ENCODE results near the gene SNCAIP.
"Not testable (repeated sequence)": the region's sequence is repeated elsewhere in the genome, so short reads cannot be mapped to it uniquely, and the experiment has no call there.

DNA sequence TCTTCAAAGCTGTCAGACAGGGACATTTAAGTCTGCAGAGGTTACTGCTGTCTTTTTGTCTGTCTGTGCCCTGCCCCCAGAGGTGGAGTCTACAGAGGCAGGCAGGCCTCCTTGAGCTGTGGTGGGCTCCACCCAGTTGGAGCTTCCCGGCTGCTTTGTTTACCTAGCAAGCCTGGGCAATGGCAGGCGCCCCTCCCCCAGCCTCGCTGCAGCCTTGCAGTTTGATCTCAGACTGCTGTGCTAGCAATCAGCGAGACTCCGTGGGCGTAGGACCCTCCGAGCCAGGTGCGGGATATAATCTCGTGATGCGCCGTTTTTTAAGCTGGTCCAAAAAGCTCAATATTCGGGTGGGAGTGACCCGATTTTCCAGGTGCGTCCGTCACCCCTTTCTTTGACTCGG lies 70.9 kb downstream of the SNCAIP start:
- TF ChIP-seq, protein P1, sequence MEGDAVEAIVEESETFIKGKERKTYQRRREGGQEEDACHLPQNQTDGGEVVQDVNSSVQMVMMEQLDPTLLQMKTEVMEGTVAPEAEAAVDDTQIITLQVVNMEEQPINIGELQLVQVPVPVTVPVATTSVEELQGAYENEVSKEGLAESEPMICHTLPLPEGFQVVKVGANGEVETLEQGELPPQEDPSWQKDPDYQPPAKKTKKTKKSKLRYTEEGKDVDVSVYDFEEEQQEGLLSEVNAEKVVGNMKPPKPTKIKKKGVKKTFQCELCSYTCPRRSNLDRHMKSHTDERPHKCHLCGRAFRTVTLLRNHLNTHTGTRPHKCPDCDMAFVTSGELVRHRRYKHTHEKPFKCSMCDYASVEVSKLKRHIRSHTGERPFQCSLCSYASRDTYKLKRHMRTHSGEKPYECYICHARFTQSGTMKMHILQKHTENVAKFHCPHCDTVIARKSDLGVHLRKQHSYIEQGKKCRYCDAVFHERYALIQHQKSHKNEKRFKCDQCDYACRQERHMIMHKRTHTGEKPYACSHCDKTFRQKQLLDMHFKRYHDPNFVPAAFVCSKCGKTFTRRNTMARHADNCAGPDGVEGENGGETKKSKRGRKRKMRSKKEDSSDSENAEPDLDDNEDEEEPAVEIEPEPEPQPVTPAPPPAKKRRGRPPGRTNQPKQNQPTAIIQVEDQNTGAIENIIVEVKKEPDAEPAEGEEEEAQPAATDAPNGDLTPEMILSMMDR (IDR thresholded peaks at IDR 0.05) = not testable (repeated sequence)
- TF ChIP-seq POLR2AphosphoS5 (IDR thresholded peaks at IDR 0.05) = not testable (repeated sequence)

Data from stomach (tissue), 4 donors.